ENCODE results near the gene TMEM259. TPM values are rescaled to one million over a fixed set of nuclear protein-coding genes. Genes with fewer than 3 reads are reported as not detected.

The TMEM259 gene
- total RNA-seq, 1 experiment from 2014 or later, result 171 TPM

- Histone ChIP-seq H3K79me2 (ENCODE audit: insufficient read depth, low read length) (no peaks in the 10 kb centered on the region), H3K27me3 (ENCODE audit: insufficient read depth, low read length) (no peaks in the 10 kb centered on the region), H3K4ac (ENCODE audit: low read depth, low read length) (no peak overlapping the region), H2AK5ac (ENCODE audit: insufficient read length, low read length) (no peak overlapping the region), H2BK12ac (ENCODE audit: insufficient read length, low read depth, low read length) (no peak overlapping the region), H3K9ac (ENCODE audit: extremely low read depth, insufficient read length, low read length) (no peak overlapping the region), H3K27ac (ENCODE audit: insufficient read length, low read depth, low read length) (no peak overlapping the region), H3K79me1 (ENCODE audit: insufficient read depth, low read depth, low read length, poor library complexity, severe bottlenecking) (no peaks in the 10 kb centered on the region), H3K18ac (ENCODE audit: insufficient read length, low read depth, low read length) (no peak overlapping the region), H2BK5ac (ENCODE audit: insufficient read length, low read length) (no peak overlapping the region), H3K56ac (ENCODE audit: insufficient read length, low read depth, low read length) (no peak overlapping the region), H3K23me2 (ENCODE audit: insufficient read length, low read depth, low read length, poor library complexity, severe bottlenecking) (no peaks in the 10 kb centered on the region), H2BK120ac (ENCODE audit: low read depth, low read length, poor library complexity, severe bottlenecking) (no peak overlapping the region), H3K23ac (ENCODE audit: insufficient read length, low read depth, low read length) (no peak overlapping the region), H3T11ph (ENCODE audit: low read length) (no peak overlapping the region), H2BK15ac (ENCODE audit: low read depth, low read length) (no peak overlapping the region), H4K20me1 (ENCODE audit: control insufficient read depth, insufficient read depth, insufficient read length) (no peaks in the 10 kb centered on the region), H2BK20ac (ENCODE audit: low read depth, low read length, poor library complexity, severe bottlenecking) (no peak overlapping the region), H4K91ac (ENCODE audit: insufficient read length, low read depth, low read length) (no peak overlapping the region), H3K4me1 (ENCODE audit: insufficient read depth, low read length) (no peaks in the 10 kb centered on the region), H4K8ac (replicated peaks; ENCODE audit: insufficient read length, low read depth, low read length) (no peak overlapping the region), H3K9me3 (ENCODE audit: control insufficient read depth, low read depth, low read length) (no peaks in the 10 kb centered on the region), H3K14ac (ENCODE audit: insufficient read depth, low read length) (no peak overlapping the region), H2AFZ (ENCODE audit: low read length) (no peak overlapping the region), H3K4me2 (ENCODE audit: insufficient read depth, insufficient read length, low read length) (no peak overlapping the region), H4K5ac (ENCODE audit: insufficient read length, low read depth, low read length) (no peak overlapping the region)
- no peak for TF ChIP-seq CTCF (conservative IDR thresholded peaks at IDR 0.05)
- Mint-ChIP-seq H3K4me3 (no peak overlapping the region), H3K9me3 (peaks cover 2 to 4% of the 10 kb centered on the region in 2 experiments; a peak in 3 of 5 replicates), H3K27me3 (ENCODE audit: low read depth) (no peaks in the 10 kb centered on the region), H3K36me3 (ENCODE audit: insufficient read depth in 1 of 3, low read depth in 3 of 3) (peaks cover 19 to 45% (median 32%) of the 10 kb centered on the region in 3 experiments), H3K27ac (peak overlapping the region in 1 of 3 experiments; percentile 35; a peak in 2 of 7 replicates), H3K4me1 (peaks cover 4 to 44% of the 10 kb centered on the region in 2 experiments)
- DNase-seq, result no peak
- WGBS (ENCODE audit: extremely low coverage, insufficient read length, low lambda C conversion rate), result no CpG with 5 or more reads among the region's 8 CpGs
These were observed 60.4 kb downstream of the TMEM259 start for GRCh38 chr19:960601-960938.

All from H9 (cell line).